Activated naive CD4-positive, alpha-beta T cell treated with anti-CD3 and anti-CD28 coated beads for 36 hours (primary cell): ENCODE measurements around the gene LMF1. TPM values are rescaled to one million over a fixed set of nuclear protein-coding genes. Genes with fewer than 3 reads are reported as not detected.
A peak's percentile ranks its signal among the peaks of the same experiment; 100 is the strongest.

ENCODE experiments used
- CTCF ChIA-PET: fragments of 350-600 bp; sonication (Branson Sonifier 250); formaldehyde crosslinking; loops from one replicate; lab custom pipeline; 2021; ENCODE audit warnings: antibody characterized with exemption; lab: Charles Lee
- DNase-seq: peaks from one replicate; pipeline ENCODE4 v3.0.0-alpha.2; 2020
- H3K27ac Mint-ChIP-seq: one replicate; pipeline ENCODE4 v1.8.0; 2021; ENCODE audit warnings: mild to moderate bottlenecking, mixed read lengths
- H3K27me3 Mint-ChIP-seq: one replicate; pipeline ENCODE4 v1.8.0; 2021; ENCODE audit warnings: low read depth, mixed read lengths
- H3K36me3 Mint-ChIP-seq: one replicate; pipeline ENCODE4 v1.8.0; 2021; ENCODE audit warnings: low read depth, mixed read lengths
- H3K4me1 Mint-ChIP-seq: one replicate; pipeline ENCODE4 v1.8.0; 2021; ENCODE audit warnings: low read depth, mixed read lengths
- H3K4me3 Mint-ChIP-seq: one replicate; pipeline ENCODE4 v1.8.0; 2021; ENCODE audit warnings: mild to moderate bottlenecking, moderate library complexity, mixed read lengths
- H3K9me3 Mint-ChIP-seq: one replicate; pipeline ENCODE4 v1.8.0; 2021; ENCODE audit warnings: mixed read lengths
- intact Hi-C: fragments of 100-400 bp; cut with micrococcal nuclease; formaldehyde crosslinking; loops from one replicate; pipeline ENCODE4 v1.15.1; 2023
- total RNA-seq, 2 experiments: library from RNA; stranded (reverse); gene quantifications; one replicate each; pipeline ENCODE4 v1.2.3, GENCODE V29; 2021

Gene LMF1
- total RNA-seq, 2 experiments from 2014 or later, result 11.5 to 12.3 TPM

- Mint-ChIP-seq H3K4me3 (no peak overlapping the region), H3K27me3 (peaks cover 16% of the 10 kb centered on the region), H3K4me1 (peaks cover 11% of the 10 kb centered on the region), H3K27ac (no peak overlapping the region), H3K36me3 (no peaks in the 10 kb centered on the region), H3K9me3 (no peaks in the 10 kb centered on the region)
- no peak for DNase-seq
- intact Hi-C loops, result loop anchor here (1.0 kb wide), 1 partner anchor 240 kb away; no protein-coding TSS in a partner anchor
- CTCF ChIA-PET, result interaction anchor here (1.3 kb wide), 1 partner anchor 288 kb away, joined by 3 read pairs; no protein-coding TSS in a partner anchor
Measured at GRCh38 chr16:814974-815373, 155.8 kb downstream of the LMF1 start.

GRCh38 chr16:813916-814412 is 156.8 kb downstream of the LMF1 start:
- DNase-seq, result no peak
- Mint-ChIP-seq H3K36me3 (no peaks in the 10 kb centered on the region), H3K27me3 (peaks cover 13% of the 10 kb centered on the region), H3K9me3 (no peaks in the 10 kb centered on the region), H3K4me1 (peaks cover 4% of the 10 kb centered on the region), H3K27ac (no peak overlapping the region), H3K4me3 (no peak overlapping the region)
- intact Hi-C loops, result loop anchor here (1.0 kb wide), 2 partner anchors 241 to 289 kb away; no protein-coding TSS in a partner anchor
- CTCF ChIA-PET, result interaction anchor here (1.3 kb wide), 1 partner anchor 289 kb away, joined by 3 read pairs; no protein-coding TSS in a partner anchor

GRCh38 chr16:813204-813915 is 157.4 kb downstream of the LMF1 start:
- intact Hi-C loops, result loop anchor here (1.0 kb wide), 1 partner anchor 290 kb away; no protein-coding TSS in a partner anchor
- Mint-ChIP-seq H3K9me3 (no peaks in the 10 kb centered on the region), H3K4me1 (peaks cover 8% of the 10 kb centered on the region), H3K27me3 (peaks cover 13% of the 10 kb centered on the region), H3K36me3 (no peaks in the 10 kb centered on the region), H3K27ac (no peak overlapping the region), H3K4me3 (no peak overlapping the region)
- CTCF ChIA-PET, result no interaction called here
- peak; percentile 61 for DNase-seq

GRCh38 chr16:808085-808386 is 162.7 kb downstream of the LMF1 start:
- H3K4me1 Mint-ChIP-seq, result peaks cover 12% of the 10 kb centered on the region
- H3K36me3 Mint-ChIP-seq, result no peaks in the 10 kb centered on the region
- CTCF ChIA-PET, result no interaction called here
- intact Hi-C loops, result loop anchor here (10.0 kb wide), 1 partner anchor 167 kb away; the partner anchor contains the start of gene LMF1
- H3K27me3 Mint-ChIP-seq, result peaks cover 4% of the 10 kb centered on the region
- H3K9me3 Mint-ChIP-seq, result no peaks in the 10 kb centered on the region
- no peak for DNase-seq
- peak overlapping the region; percentile 98 for H3K4me3 Mint-ChIP-seq
- H3K27ac Mint-ChIP-seq, result peak overlapping the region; percentile 88

- peak; percentile 91 for DNase-seq
- intact Hi-C loops, result loop anchor here (1.0 to 10.0 kb wide), 3 partner anchors 19 to 249 kb away; partner anchors contain the start of genes CHTF18, LMF1 and RPUSD1
- Mint-ChIP-seq H3K4me3 (peak overlapping the region; percentile 98), H3K9me3 (no peaks in the 10 kb centered on the region), H3K36me3 (no peaks in the 10 kb centered on the region), H3K27me3 (no peaks in the 10 kb centered on the region), H3K27ac (peak overlapping the region; percentile 88), H3K4me1 (peaks cover 11% of the 10 kb centered on the region)
- CTCF ChIA-PET, result no interaction called here
Measured at GRCh38 chr16:807347-808084, 163.3 kb downstream of the LMF1 start.

GRCh38 chr16:805474-805873 is 165.3 kb downstream of the LMF1 start:
- Mint-ChIP-seq H3K4me1 (peaks cover 11% of the 10 kb centered on the region), H3K4me3 (peak overlapping the region; percentile 98), H3K9me3 (no peaks in the 10 kb centered on the region), H3K27ac (no peak overlapping the region), H3K36me3 (no peaks in the 10 kb centered on the region), H3K27me3 (peaks cover 3% of the 10 kb centered on the region)
- intact Hi-C loops, result loop anchor here (10.0 kb wide), 1 partner anchor 169 kb away; the partner anchor contains the start of gene LMF1
- no peak for DNase-seq
- CTCF ChIA-PET, result no interaction called here

GRCh38 chr16:804193-805048 is 166.4 kb downstream of the LMF1 start:
- Mint-ChIP-seq H3K4me3 (no peak overlapping the region), H3K27ac (no peak overlapping the region), H3K27me3 (peaks cover 3% of the 10 kb centered on the region), H3K9me3 (no peaks in the 10 kb centered on the region), H3K36me3 (no peaks in the 10 kb centered on the region), H3K4me1 (peaks cover 11% of the 10 kb centered on the region)
- DNase-seq, result no peak
- CTCF ChIA-PET, result interaction anchor here (0.6 kb wide), 1 partner anchor 246 kb away, joined by 4 read pairs; no protein-coding TSS in a partner anchor
- intact Hi-C loops, result loop anchor here (10.0 kb wide), 1 partner anchor 170 kb away; the partner anchor contains the start of gene LMF1

- peaks cover 3% of the 10 kb centered on the region for H3K27me3 Mint-ChIP-seq
- H3K36me3 Mint-ChIP-seq, result peaks cover under 1% of the 10 kb centered on the region
- intact Hi-C loops, result loop anchor here (10.0 kb wide), 1 partner anchor 171 kb away; the partner anchor contains the start of gene LMF1
- peaks cover 10% of the 10 kb centered on the region for H3K4me1 Mint-ChIP-seq
- DNase-seq, result no peak
- no peak overlapping the region for H3K4me3 Mint-ChIP-seq
- CTCF ChIA-PET, result interaction anchor here (0.6 kb wide), 1 partner anchor 247 kb away, joined by 4 read pairs; no protein-coding TSS in a partner anchor
- no peak overlapping the region for H3K27ac Mint-ChIP-seq
- H3K9me3 Mint-ChIP-seq, result no peaks in the 10 kb centered on the region
Measured at GRCh38 chr16:803754-804080, 167.1 kb downstream of the LMF1 start.

Other genes with a start within 250 kb of the LMF1 start
- gene ANTKMT, start 249.8 kb downstream of the LMF1 start, total RNA-seq, result 10 to 100 TPM; 21.5 to 24.3 TPM
- gene CCDC78, start 244.5 kb downstream of the LMF1 start, total RNA-seq, result 1 to 10 TPM; 1.2 to 1.3 TPM
- gene HAGHL, start 243.9 kb downstream of the LMF1 start, total RNA-seq, result 1 to 10 TPM; 6.5 to 7.7 TPM
- gene CIAO3, start 230.0 kb downstream of the LMF1 start, total RNA-seq, result 10 to 100 TPM; 32.7 to 34.3 TPM
- gene MSLN, start 210.2 kb downstream of the LMF1 start, total RNA-seq, result not detected
- 1 to 10 TPM; 6.8 to 7.2 TPM for gene RPUSD1, start 182.6 kb downstream of the LMF1 start, total RNA-seq
- gene CHTF18, start 182.4 kb downstream of the LMF1 start, total RNA-seq, result 100 to 1,000 TPM; 126 to 127 TPM
- not detected for gene GNG13, start 170.2 kb downstream of the LMF1 start, total RNA-seq
- 1 to 10 TPM in 1 of 2 experiments, under 1 TPM in 1; 0.74 to 1.0 TPM for gene SOX8, start 10.8 kb upstream of the LMF1 start, total RNA-seq
- not detected for gene SSTR5, start 101.8 kb upstream of the LMF1 start, total RNA-seq
- gene C1QTNF8, start 125.3 kb upstream of the LMF1 start, total RNA-seq, result not detected
- gene CACNA1H, start 182.1 kb upstream of the LMF1 start, total RNA-seq, result under 1 TPM; 0.50 to 0.84 TPM